ENCODE results near the gene SLC6A6.

The SLC6A6 gene

DNA sequence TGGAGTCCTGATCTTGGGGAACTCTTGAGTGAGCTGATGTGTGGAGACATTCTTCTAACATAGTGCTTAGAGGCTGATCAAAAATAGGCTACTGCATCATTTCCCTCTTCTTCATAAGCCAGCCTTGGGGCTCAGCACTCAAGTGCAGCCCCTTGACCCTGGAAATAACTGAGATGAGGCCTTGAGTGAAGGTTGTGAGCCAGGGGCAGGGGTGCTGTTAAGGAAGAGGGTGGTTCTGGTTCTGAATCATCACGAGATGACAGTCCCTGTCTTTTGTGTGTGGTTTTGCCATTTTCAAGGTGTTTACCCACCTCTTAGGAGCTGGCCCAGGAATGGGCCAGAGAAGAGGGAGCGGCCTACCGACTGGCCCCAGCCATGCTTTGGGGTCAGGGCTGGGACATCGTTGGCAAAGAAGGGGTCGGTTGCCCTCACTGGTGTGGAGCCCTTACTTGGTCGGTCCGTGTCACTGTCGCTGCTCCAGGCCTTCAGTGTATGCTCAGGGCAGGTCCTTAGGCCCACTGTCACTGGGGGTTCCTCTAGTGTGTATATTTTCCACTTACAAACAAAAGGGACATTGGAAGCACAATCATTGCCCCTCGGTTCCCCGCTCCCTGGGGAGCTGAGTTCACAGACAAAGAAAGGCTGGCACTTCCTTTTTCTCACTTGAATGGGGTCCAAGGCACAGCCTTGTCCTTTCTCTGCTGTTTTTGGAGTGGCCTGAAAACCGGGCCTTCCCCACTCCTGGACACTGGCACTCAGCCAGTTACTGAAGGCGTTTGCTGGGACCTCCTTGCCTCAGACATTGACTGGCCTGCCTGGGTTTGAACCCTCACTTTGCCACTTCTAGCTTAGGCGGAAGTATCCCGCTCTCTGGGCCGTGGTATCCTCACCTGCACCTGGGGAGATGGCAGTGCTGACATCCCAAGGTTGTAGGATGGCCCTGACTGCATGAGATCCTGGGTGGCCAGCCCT is 46.6 kb downstream of the SLC6A6 start:
- peaks cover 30% of the 10 kb centered on the region for H3K4me1 Mint-ChIP-seq
- DNase-seq, result no peak
- peaks cover 6% of the 10 kb centered on the region for H3K27me3 Mint-ChIP-seq (ENCODE audit: low read depth, poor library complexity)
- no peak overlapping the region for H3K27ac Mint-ChIP-seq
- no peak overlapping the region for H3K4me3 Mint-ChIP-seq
- no peaks in the 10 kb centered on the region for H3K9me3 Mint-ChIP-seq
- TF ChIP-seq, protein P1, sequence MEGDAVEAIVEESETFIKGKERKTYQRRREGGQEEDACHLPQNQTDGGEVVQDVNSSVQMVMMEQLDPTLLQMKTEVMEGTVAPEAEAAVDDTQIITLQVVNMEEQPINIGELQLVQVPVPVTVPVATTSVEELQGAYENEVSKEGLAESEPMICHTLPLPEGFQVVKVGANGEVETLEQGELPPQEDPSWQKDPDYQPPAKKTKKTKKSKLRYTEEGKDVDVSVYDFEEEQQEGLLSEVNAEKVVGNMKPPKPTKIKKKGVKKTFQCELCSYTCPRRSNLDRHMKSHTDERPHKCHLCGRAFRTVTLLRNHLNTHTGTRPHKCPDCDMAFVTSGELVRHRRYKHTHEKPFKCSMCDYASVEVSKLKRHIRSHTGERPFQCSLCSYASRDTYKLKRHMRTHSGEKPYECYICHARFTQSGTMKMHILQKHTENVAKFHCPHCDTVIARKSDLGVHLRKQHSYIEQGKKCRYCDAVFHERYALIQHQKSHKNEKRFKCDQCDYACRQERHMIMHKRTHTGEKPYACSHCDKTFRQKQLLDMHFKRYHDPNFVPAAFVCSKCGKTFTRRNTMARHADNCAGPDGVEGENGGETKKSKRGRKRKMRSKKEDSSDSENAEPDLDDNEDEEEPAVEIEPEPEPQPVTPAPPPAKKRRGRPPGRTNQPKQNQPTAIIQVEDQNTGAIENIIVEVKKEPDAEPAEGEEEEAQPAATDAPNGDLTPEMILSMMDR (IDR thresholded peaks at IDR 0.05), result no peak
- peaks cover 68% of the 10 kb centered on the region for H3K36me3 Mint-ChIP-seq (ENCODE audit: low read depth)

DNA sequence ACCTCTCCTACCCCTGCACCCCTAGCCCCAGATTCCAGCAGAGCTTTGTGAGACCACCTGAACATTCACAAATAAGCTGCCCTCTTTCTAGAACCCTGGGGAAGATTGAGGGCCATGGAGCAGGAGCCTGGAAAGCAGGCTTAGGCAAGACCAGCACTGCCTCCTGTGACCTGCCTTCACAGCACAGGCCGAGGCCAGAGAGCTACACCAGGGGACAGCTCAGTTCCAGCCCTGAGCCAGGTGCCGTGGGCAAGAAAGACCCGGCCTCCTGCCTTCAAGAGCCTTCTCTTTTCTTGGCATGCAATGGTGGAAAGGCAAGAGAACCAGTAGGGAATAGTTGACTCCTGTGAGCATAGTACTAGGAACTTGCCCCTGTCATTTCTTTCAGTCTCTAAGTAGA is 48.1 kb downstream of the SLC6A6 start:
- DNase-seq, result no peak
- Mint-ChIP-seq H3K27me3 (ENCODE audit: low read depth, poor library complexity) (peaks cover 2% of the 10 kb centered on the region), H3K4me3 (no peak overlapping the region), H3K9me3 (no peaks in the 10 kb centered on the region), H3K27ac (no peak overlapping the region), H3K36me3 (ENCODE audit: low read depth) (peaks cover 61% of the 10 kb centered on the region), H3K4me1 (peaks cover 38% of the 10 kb centered on the region)
- TF ChIP-seq, protein P1 (IDR thresholded peaks at IDR 0.05), result no peak

DNA sequence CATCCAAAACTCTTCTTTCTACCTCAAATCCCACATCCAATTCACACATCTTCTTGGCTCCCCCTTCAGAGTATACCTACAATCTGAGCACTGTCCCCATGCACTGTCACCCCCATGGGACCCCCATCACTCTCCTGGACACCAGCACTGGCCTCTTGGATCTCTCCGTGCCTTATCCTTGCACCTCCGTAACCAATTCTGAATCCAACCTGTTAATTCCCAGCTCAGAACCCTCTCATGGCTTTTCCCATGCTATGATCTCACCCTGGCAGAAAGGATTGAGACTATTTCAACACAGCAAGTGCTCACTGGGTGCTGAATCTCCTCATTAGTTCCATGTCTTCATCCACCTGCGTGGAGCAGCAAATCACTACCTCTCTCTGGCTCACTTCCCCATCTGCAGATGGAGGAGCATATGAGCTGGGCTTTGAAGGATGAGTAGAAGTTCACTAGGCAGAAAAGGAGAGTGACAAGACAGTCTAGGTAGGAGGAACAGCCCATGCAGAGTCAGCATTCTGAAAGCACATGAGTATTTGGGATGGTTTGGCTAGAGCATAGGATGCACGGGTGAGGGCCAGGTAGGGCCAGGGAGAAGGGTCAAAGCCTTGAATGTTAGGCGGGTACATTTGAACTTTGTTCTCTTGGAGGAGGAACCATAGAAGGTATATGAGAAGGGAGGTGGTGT is 48.7 kb downstream of the SLC6A6 start:
- Mint-ChIP-seq H3K4me1 (peaks cover 38% of the 10 kb centered on the region), H3K27me3 (ENCODE audit: low read depth, poor library complexity) (peaks cover 2% of the 10 kb centered on the region), H3K4me3 (no peak overlapping the region), H3K27ac (peak overlapping the region; percentile 77), H3K9me3 (no peaks in the 10 kb centered on the region), H3K36me3 (ENCODE audit: low read depth) (peaks cover 56% of the 10 kb centered on the region)
- TF ChIP-seq, protein P1 (IDR thresholded peaks at IDR 0.05), result no peak
- no peak for DNase-seq

DNA sequence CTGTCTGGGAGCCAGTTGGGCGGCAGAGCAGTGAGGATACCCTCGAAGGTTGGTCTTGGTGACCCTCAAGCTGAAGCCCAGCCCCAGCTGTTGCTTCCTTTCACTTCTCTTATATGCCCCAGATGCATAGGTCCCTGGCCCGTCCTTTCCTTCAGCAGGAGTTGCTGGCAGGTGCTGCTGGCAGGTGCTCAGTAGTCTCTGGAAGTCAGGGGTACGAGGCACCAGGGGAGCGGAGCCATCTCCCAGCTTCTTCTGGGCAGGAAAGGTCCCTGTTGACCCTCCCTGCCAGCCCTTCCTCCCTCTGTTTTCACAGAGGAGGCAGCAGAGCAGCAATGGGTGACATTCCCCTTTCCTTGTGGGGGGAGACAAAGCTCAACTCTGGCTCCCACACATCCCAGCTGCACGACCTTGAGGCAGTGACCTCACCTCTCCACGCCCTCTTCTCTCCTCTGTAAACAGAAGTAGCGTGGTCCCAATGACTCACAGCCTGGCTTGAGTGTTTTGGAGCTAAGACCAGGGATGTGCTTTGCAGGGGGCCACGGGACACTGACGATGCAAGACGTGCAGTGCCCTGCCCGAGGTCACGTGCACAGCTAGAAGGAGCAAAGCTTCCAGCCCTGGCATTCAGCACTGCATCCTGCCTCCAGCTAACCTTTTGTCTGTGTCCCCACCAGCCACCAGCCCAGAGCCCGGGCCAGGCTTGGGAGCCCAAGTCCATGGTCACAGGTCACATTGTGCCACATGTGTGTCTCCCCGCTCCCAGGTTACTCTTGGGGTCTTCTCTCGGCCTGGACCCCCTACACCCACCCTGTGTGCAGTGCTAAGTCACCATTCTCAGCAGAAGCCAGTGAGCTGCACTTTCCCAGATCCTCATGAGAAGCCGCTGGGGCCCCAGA is 49.7 kb downstream of the SLC6A6 start:
- TF ChIP-seq, protein P1 (IDR thresholded peaks at IDR 0.05), result no peak
- H3K4me1 Mint-ChIP-seq, result peaks cover 38% of the 10 kb centered on the region
- no peak overlapping the region for H3K27ac Mint-ChIP-seq
- peaks cover 47% of the 10 kb centered on the region for H3K36me3 Mint-ChIP-seq (ENCODE audit: low read depth)
- H3K9me3 Mint-ChIP-seq, result no peaks in the 10 kb centered on the region
- no peak overlapping the region for H3K4me3 Mint-ChIP-seq
- DNase-seq, result no peak
- peaks cover 2% of the 10 kb centered on the region for H3K27me3 Mint-ChIP-seq (ENCODE audit: low read depth, poor library complexity)

DNA sequence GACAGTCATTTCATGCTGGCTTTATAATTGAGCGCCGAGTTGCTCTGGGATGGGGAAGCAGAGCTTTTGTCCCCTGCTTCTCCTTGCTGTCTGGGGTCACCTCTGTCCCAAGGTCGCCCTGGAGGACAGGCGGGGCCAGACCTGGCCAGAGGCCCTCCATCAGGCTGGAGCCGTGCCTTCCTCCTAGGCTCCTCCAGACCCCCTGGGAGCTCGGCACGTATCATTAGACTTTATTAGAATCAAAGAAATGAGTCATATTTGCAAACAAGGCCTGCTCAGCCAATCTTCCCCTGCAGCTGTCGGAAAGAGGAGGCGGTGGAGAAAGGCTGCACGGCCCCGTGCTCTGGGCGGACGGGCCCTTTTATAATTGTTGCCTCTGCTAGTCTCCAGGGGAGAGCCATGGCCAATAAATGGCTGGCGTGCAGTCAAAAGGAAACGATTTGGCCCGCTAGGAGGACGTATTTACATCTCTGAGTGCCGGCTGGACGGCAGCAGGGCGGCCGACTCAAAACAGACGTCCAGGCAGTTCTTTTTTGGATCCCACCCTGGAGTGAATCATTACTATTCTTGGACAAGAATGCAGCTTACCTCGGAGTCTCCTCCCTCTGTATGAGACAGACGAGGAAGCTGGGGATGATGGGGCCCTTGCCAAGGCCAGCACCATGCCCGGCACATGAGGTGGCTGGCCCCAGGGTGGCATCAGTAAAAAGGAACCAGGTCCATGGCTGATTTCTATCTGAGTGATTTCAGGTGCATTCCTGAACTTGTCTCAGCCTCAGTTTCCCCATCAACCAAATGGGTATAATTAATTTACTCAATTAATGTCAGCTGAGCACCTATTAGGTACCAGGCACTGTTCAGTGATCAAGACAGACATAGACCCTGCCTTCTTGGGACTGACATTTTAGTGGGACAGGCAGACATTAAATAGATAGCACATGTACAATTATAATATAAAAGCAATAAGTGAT is 50.6 kb downstream of the SLC6A6 start:
- peaks cover 37% of the 10 kb centered on the region for H3K36me3 Mint-ChIP-seq (ENCODE audit: low read depth)

More for the DNA sequence above, 50.6 kb downstream of the SLC6A6 start:
- H3K4me1 Mint-ChIP-seq, result peaks cover 43% of the 10 kb centered on the region
- DNase-seq, result no peak
- no peaks in the 10 kb centered on the region for H3K9me3 Mint-ChIP-seq
- H3K27ac Mint-ChIP-seq, result peak overlapping the region; percentile 31
- H3K4me3 Mint-ChIP-seq, result no peak overlapping the region
- peaks cover 2% of the 10 kb centered on the region for H3K27me3 Mint-ChIP-seq (ENCODE audit: low read depth, poor library complexity)
- TF ChIP-seq, protein P1 (IDR thresholded peaks at IDR 0.05), result no peak
